ENCODE data around the gene TAP1. TPM values are rescaled to one million over a fixed set of nuclear protein-coding genes. Genes with fewer than 3 reads are reported as not detected.

The TAP1 gene
- total RNA-seq, 2 donors from 2014 or later = 7.9 to 12.2 TPM

DNA sequence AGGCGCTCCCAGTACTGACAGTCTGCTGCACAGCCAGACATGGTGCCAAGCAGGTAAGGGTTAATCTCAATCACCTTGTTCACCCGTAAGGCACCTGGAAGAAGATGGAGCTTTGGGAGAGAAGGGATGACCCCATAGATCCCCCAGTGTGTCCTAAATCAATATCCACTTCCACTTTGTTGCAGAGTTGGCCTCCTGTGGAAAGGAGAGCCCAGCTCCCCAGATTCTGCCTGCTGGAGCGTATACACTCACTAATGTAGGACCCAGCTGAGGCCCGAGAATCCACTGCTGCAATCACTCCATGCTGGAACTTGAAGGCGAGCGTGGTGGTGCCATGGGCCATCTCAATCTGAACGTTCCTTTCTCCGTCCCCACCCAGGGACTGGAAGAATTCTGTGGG is 10.8 kb downstream of the TAP1 start:
- TF ChIP-seq CTCF (IDR thresholded peaks at IDR 0.05) = no peak
- no peak for TF ChIP-seq POLR2A (IDR thresholded peaks at IDR 0.05)
- H3K27ac ChIP-seq = no peak overlapping the region
- ATAC-seq (no peak), DNase-seq (no peak)
- H3K4me3 ChIP-seq = no peak overlapping the region
- intact Hi-C loops (cut with DNase I) = no loop called here
- H3K36me3 ChIP-seq (replicated peaks in 1 of 2; ENCODE audit: insufficient read depth in 1 of 2, low read depth in 2 of 2) = peaks cover 0 to 5% of the 10 kb centered on the region in 2 donors
- H3K9me3 ChIP-seq = no peaks in the 10 kb centered on the region
- peaks cover 20% of the 10 kb centered on the region for H3K4me1 ChIP-seq
- WGBS, 2 donors = 85% methylated on average over 8 of the region's 8 CpGs
- H3K27me3 ChIP-seq = no peaks in the 10 kb centered on the region

GRCh38 chr6:32842021-32842650 is 11.4 kb downstream of the TAP1 start:
- DNase-seq (no peak), ATAC-seq (no peak)
- Histone ChIP-seq H3K36me3 (replicated peaks in 1 of 2; ENCODE audit: insufficient read depth in 1 of 2, low read depth in 2 of 2) (peaks cover 0 to 2% of the 10 kb centered on the region in 2 donors), H3K27me3 (no peaks in the 10 kb centered on the region), H3K4me1 (peaks cover 25% of the 10 kb centered on the region), H3K9me3 (no peaks in the 10 kb centered on the region), H3K4me3 (no peak overlapping the region), H3K27ac (no peak overlapping the region)
- intact Hi-C loops (cut with DNase I) = no loop called here
- TF ChIP-seq POLR2A (IDR thresholded peaks at IDR 0.05) (no peak), CTCF (IDR thresholded peaks at IDR 0.05) (no peak)
- 89 to 92% methylated on average over 6 of the region's 6 CpGs for WGBS, 2 donors

DNA sequence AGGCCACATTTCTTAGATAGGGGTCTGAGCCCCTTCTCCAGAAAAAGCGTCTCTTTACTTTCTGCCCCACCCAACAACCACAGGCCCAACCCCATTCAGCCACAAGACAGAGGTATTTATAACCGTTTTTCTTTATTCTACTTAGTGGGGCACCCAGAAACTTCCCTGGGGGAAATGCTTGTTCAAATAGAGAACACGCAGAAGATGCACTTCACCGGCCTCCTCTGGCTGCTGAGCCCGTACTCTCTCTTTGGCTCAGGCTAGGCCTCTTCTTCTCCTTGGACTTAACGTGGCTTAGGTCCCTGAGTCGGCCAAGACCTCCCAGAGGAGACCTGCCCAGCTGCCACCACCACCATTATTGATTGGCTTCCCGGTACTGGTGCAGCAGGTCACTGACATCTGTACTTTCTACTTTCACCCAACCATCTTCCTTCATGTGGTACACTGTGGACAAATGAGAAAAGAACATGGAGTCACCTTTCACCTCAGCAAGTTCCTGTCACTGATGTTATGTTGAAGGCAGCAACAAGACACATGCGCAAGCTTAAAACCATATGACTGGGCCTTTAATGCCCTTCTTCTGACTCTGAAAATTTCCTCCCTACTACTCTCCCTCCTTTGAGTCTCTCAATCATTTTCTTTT is 12.8 kb downstream of the TAP1 start:
- Histone ChIP-seq H3K36me3 (replicated peaks in 1 of 2; ENCODE audit: insufficient read depth in 1 of 2, low read depth in 2 of 2) (no peaks in the 10 kb centered on the region), H3K4me1 (peaks cover 25% of the 10 kb centered on the region), H3K4me3 (no peak overlapping the region), H3K27ac (no peak overlapping the region), H3K27me3 (no peaks in the 10 kb centered on the region), H3K9me3 (no peaks in the 10 kb centered on the region)
- ATAC-seq = no peak
- intact Hi-C loops (cut with DNase I) = no loop called here
- no peak for DNase-seq
- TF ChIP-seq CTCF (IDR thresholded peaks at IDR 0.05) (no peak), POLR2A (IDR thresholded peaks at IDR 0.05) (no peak)
- WGBS, 2 donors = 75 to 90% methylated on average over 9 of the region's 9 CpGs

DNA sequence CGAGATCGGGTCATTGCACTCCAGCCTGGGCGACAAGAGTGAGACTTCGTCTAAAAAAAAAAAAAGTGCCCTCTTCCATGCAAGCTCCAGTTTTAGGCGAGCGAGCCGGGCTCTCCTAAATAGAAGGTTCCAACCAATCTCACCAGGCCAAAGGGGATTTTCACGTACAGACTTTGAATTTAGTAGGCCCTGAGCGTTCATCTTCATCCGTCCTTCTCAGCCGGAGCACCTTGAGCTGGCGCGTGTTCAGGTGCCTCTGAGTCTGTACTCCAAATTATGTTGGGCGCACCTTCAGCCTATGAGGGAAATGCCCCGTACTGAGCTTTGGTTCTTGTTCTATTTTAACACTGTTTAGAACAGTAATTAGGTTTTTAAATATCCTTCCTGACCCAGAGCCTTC is 14.1 kb downstream of the TAP1 start:
- ATAC-seq = no peak
- no peaks in the 10 kb centered on the region for H3K9me3 ChIP-seq
- peaks cover 0 to 2% of the 10 kb centered on the region in 2 donors for H3K36me3 ChIP-seq (replicated peaks in 1 of 2; ENCODE audit: insufficient read depth in 1 of 2, low read depth in 2 of 2)
- peaks cover 21% of the 10 kb centered on the region for H3K4me1 ChIP-seq
- H3K27me3 ChIP-seq = no peaks in the 10 kb centered on the region
- H3K27ac ChIP-seq = peak overlapping the region in 3 of 4 donors; percentile 90 to 92 (median 90)
- H3K4me3 ChIP-seq = no peak overlapping the region
- TF ChIP-seq CTCF (IDR thresholded peaks at IDR 0.05) (no peak), POLR2A (IDR thresholded peaks at IDR 0.05) (no peak)
- intact Hi-C loops (cut with DNase I) = no loop called here
- no peak for DNase-seq
- 82 to 83% methylated on average over 15 of the region's 15 CpGs for WGBS, 2 donors
